HG03097 (cell line): Measurements from ENCODE around the gene GPR35.
"Not testable (repeated sequence)": the region's sequence is repeated elsewhere in the genome, so short reads cannot be mapped to it uniquely, and the experiment has no call there.

Source experiments
- ATAC-seq: cut with Tn5 transposase; IDR thresholded peaks from one replicate; pipeline ENCODE4 v1.9.1; 2021; ENCODE audit not compliant: unreplicated experiment, low FRiP score

The GPR35 gene

GRCh38 chr2:240649331-240649730, 24.1 kb downstream of the GPR35 start:
- no peak for ATAC-seq

- ATAC-seq = no peak
Observed at GRCh38 chr2:240650254-240650965, 25.1 kb downstream of the GPR35 start.

- no peak for ATAC-seq
Observed at GRCh38 chr2:240651185-240651584, 25.9 kb downstream of the GPR35 start.

- ATAC-seq = no peak
Observed at GRCh38 chr2:240655931-240656886, 30.9 kb downstream of the GPR35 start.

- ATAC-seq = not testable (repeated sequence)
Observed at GRCh38 chr2:240659883-240660282, 34.6 kb downstream of the GPR35 start.

- no peak for ATAC-seq
Observed at GRCh38 chr2:240662681-240663080, 37.4 kb downstream of the GPR35 start.

GRCh38 chr2:240663546-240664190, 38.4 kb downstream of the GPR35 start:
- ATAC-seq = no peak

- no peak for ATAC-seq
Observed at GRCh38 chr2:240664622-240665021, 39.3 kb downstream of the GPR35 start.

GRCh38 chr2:240670402-240670801, 45.1 kb downstream of the GPR35 start:
- no peak for ATAC-seq

- no peak for ATAC-seq
Observed at GRCh38 chr2:240670950-240671349, 45.7 kb downstream of the GPR35 start.

GRCh38 chr2:240672076-240672700, 46.9 kb downstream of the GPR35 start:
- no peak for ATAC-seq

- no peak for ATAC-seq
Observed at GRCh38 chr2:240672701-240673190, 47.5 kb downstream of the GPR35 start.

GRCh38 chr2:240674461-240675184, 49.3 kb downstream of the GPR35 start:
- not testable (repeated sequence) for ATAC-seq

- not testable (repeated sequence) for ATAC-seq
Observed at GRCh38 chr2:240675345-240675744, 50.1 kb downstream of the GPR35 start.

- ATAC-seq = not testable (repeated sequence)
Observed at GRCh38 chr2:240678043-240678442, 52.8 kb downstream of the GPR35 start.

- not testable (repeated sequence) for ATAC-seq
Observed at GRCh38 chr2:240678909-240679308, 53.6 kb downstream of the GPR35 start.

GRCh38 chr2:240680185-240680584, 54.9 kb downstream of the GPR35 start:
- not testable (repeated sequence) for ATAC-seq
